Activated CD8-positive, alpha-beta memory T cell treated with anti-CD3 and anti-CD28 coated beads, Interleukin-2, amount 50 U/mL, for 48 hours (primary cell): ENCODE measurements around the gene WDR90.
A peak's percentile ranks its signal among the peaks of the same experiment; 100 is the strongest.

ENCODE experiments used
- DNase-seq: peaks from one replicate; pipeline ENCODE4 v3.0.0-alpha.2; 2020

WDR90 gene

GRCh38 chr16:648781-649589 is at the start of gene WDR90:
WDR90 (plus strand) TSS chr16:649365; CDS start chr16:649417, 52 bp downstream.
- DNase-seq: peak; percentile 96

GRCh38 chr16:600781-601180 is 48.4 kb upstream of the WDR90 start:
- no peak for DNase-seq

GRCh38 chr16:603933-604332 is 45.2 kb upstream of the WDR90 start:
- DNase-seq: no peak

GRCh38 chr16:606656-607307 is 42.4 kb upstream of the WDR90 start:
- no peak for DNase-seq

GRCh38 chr16:608019-608418 is 41.1 kb upstream of the WDR90 start:
- no peak for DNase-seq

GRCh38 chr16:609316-609715 is 39.8 kb upstream of the WDR90 start:
- no peak for DNase-seq

- DNase-seq: no peak
These were observed 39.2 kb upstream of the WDR90 start for GRCh38 chr16:609984-610383.

- peak; percentile 83 for DNase-seq
These were observed 38.4 kb upstream of the WDR90 start for GRCh38 chr16:610513-611381.

- no peak for DNase-seq
These were observed 34.0 kb upstream of the WDR90 start for GRCh38 chr16:615122-615521.

- DNase-seq: no peak
These were observed 32.2 kb upstream of the WDR90 start for GRCh38 chr16:616733-617586.

GRCh38 chr16:617855-618254 is 31.3 kb upstream of the WDR90 start:
- no peak for DNase-seq

- no peak for DNase-seq
These were observed 29.6 kb upstream of the WDR90 start for GRCh38 chr16:619476-620100.

- no peak for DNase-seq
These were observed 28.3 kb upstream of the WDR90 start for GRCh38 chr16:620700-621525.

- DNase-seq: no peak
These were observed 27.5 kb upstream of the WDR90 start for GRCh38 chr16:621526-622105.

- DNase-seq: no peak
These were observed 26.3 kb upstream of the WDR90 start for GRCh38 chr16:622920-623280.

- no peak for DNase-seq
These were observed 24.6 kb upstream of the WDR90 start for GRCh38 chr16:624526-625070.

GRCh38 chr16:625117-625976 is 23.8 kb upstream of the WDR90 start:
- DNase-seq: no peak

- DNase-seq: no peak
These were observed 23.0 kb upstream of the WDR90 start for GRCh38 chr16:625977-626765.
